Measurements from ENCODE around the gene PHKA1.

PHKA1 gene

GRCh38 chrX:72716766-72717165, 2.7 kb upstream of the PHKA1 start:
- H3K36me3 ChIP-seq (ENCODE audit: insufficient read depth), result no peaks in the 10 kb centered on the region
- H2AFZ ChIP-seq (ENCODE audit: low read depth), result no peak overlapping the region
- H3K4me3 ChIP-seq (IDR thresholded peaks at IDR 0.05; ENCODE audit: insufficient read depth, low read depth, low read length), result no peak overlapping the region
- H3K4me1 ChIP-seq (ENCODE audit: low read depth, poor library complexity, severe bottlenecking), result peaks cover 7% of the 10 kb centered on the region
- no peak for TF ChIP-seq CTCF (conservative IDR thresholded peaks at IDR 0.05; ENCODE audit: low read depth, low read length)
- H3K9ac ChIP-seq, result no peak overlapping the region
- H3K4me2 ChIP-seq, result no peak overlapping the region
- no peaks in the 10 kb centered on the region for H4K20me1 ChIP-seq (ENCODE audit: insufficient read depth)
- 0 out of 2 replicates have a peak, but pooled peaks cover 1% of the 10 kb centered on the region for H3K79me2 ChIP-seq (ENCODE audit: insufficient read depth, low read depth)
- H3K27ac ChIP-seq, result no peak overlapping the region
- no peaks in the 10 kb centered on the region for H3K27me3 ChIP-seq (ENCODE audit: insufficient read depth, low read depth)

- Histone ChIP-seq H4K20me1 (ENCODE audit: insufficient read depth) (no peaks in the 10 kb centered on the region), H3K9ac (no peak overlapping the region), H3K27ac (no peak overlapping the region), H3K4me2 (no peak overlapping the region), H3K4me3 (IDR thresholded peaks at IDR 0.05; ENCODE audit: insufficient read depth, low read depth, low read length) (no peak overlapping the region), H3K36me3 (ENCODE audit: insufficient read depth) (no peaks in the 10 kb centered on the region), H3K27me3 (ENCODE audit: insufficient read depth, low read depth) (no peaks in the 10 kb centered on the region), H3K79me2 (ENCODE audit: insufficient read depth, low read depth) (0 out of 2 replicates have a peak, but pooled peaks cover 7% of the 10 kb centered on the region), H2AFZ (ENCODE audit: low read depth) (no peak overlapping the region), H3K4me1 (ENCODE audit: low read depth, poor library complexity, severe bottlenecking) (peaks cover 11% of the 10 kb centered on the region)
- no peak for TF ChIP-seq CTCF (conservative IDR thresholded peaks at IDR 0.05; ENCODE audit: low read depth, low read length)
Observed at GRCh38 chrX:72715546-72715945, 1.4 kb upstream of the PHKA1 start.

GRCh38 chrX:72714478-72714916, 391 bp upstream of the PHKA1 start:
- Histone ChIP-seq H3K36me3 (ENCODE audit: insufficient read depth) (no peaks in the 10 kb centered on the region), H3K27me3 (ENCODE audit: insufficient read depth, low read depth) (no peaks in the 10 kb centered on the region), H3K9ac (peak overlapping the region; percentile 90), H3K4me2 (peak overlapping the region; percentile 78), H3K27ac (peak overlapping the region; percentile 92), H3K79me2 (ENCODE audit: insufficient read depth, low read depth) (0 out of 2 replicates have a peak, but pooled peaks cover 7% of the 10 kb centered on the region), H2AFZ (ENCODE audit: low read depth) (peak overlapping the region; percentile 86), H3K4me3 (IDR thresholded peaks at IDR 0.05; ENCODE audit: insufficient read depth, low read depth, low read length) (no peak overlapping the region), H4K20me1 (ENCODE audit: insufficient read depth) (no peaks in the 10 kb centered on the region), H3K4me1 (ENCODE audit: low read depth, poor library complexity, severe bottlenecking) (peaks cover 11% of the 10 kb centered on the region)
- no peak for TF ChIP-seq CTCF (conservative IDR thresholded peaks at IDR 0.05; ENCODE audit: low read depth, low read length)

- H3K4me3 ChIP-seq (IDR thresholded peaks at IDR 0.05; ENCODE audit: insufficient read depth, low read depth, low read length), result no peak overlapping the region
- TF ChIP-seq CTCF (conservative IDR thresholded peaks at IDR 0.05; ENCODE audit: low read depth, low read length), result no peak
- H4K20me1 ChIP-seq (ENCODE audit: insufficient read depth), result no peaks in the 10 kb centered on the region
- peak overlapping the region; percentile 86 for H3K4me2 ChIP-seq
- no peaks in the 10 kb centered on the region for H3K27me3 ChIP-seq (ENCODE audit: insufficient read depth, low read depth)
- H2AFZ ChIP-seq (ENCODE audit: low read depth), result peak overlapping the region; percentile 86; the same call in 1 of the 2 replicates
- H3K27ac ChIP-seq, result peak overlapping the region; percentile 92; the same call in 1 of the 2 replicates
- H3K9ac ChIP-seq, result peak overlapping the region; percentile 90
- H3K79me2 ChIP-seq (ENCODE audit: insufficient read depth, low read depth), result 0 out of 2 replicates have a peak, but pooled peaks cover 7% of the 10 kb centered on the region
- H3K36me3 ChIP-seq (ENCODE audit: insufficient read depth), result no peaks in the 10 kb centered on the region
- peaks cover 11% of the 10 kb centered on the region for H3K4me1 ChIP-seq (ENCODE audit: low read depth, poor library complexity, severe bottlenecking)
Observed at GRCh38 chrX:72713130-72713529, 976 bp downstream of the PHKA1 start.
